NCI-H146 (cell line): ENCODE measurements around the gene KRT23.

Source experiments
- DNase-seq: peaks from one replicate; lab custom pipeline; 2025; lab: John Stamatoyannopoulos, UW

Gene KRT23, protein sequence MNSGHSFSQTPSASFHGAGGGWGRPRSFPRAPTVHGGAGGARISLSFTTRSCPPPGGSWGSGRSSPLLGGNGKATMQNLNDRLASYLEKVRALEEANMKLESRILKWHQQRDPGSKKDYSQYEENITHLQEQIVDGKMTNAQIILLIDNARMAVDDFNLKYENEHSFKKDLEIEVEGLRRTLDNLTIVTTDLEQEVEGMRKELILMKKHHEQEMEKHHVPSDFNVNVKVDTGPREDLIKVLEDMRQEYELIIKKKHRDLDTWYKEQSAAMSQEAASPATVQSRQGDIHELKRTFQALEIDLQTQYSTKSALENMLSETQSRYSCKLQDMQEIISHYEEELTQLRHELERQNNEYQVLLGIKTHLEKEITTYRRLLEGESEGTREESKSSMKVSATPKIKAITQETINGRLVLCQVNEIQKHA

DNA sequence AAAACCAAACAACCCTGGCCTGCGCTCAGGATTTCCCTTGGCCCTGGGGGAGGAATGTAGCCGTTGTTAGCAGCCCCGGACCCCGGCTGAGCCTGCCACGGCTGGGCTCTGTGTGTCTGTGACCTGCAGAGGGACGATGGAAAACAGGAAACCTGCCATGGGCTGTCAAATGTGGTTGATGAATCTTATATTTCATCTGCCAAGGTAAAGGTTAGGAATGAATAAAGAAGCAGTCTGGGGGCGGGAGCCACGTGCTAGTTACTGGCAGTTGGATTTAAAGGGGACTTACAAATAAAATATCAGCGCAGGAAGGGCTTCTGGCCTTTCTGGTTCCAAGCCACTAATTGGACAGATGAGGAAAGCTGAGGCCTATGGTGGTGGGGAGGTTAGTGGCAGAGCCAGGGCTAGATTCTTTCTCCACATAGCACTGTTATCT lies at the start of gene KRT23:
KRT23 (minus strand) TSS at position 263 of the 436 bp plus-strand sequence. CDS start 1,043 bp downstream, outside the sequence.
- no peak for DNase-seq

- DNase-seq, result no peak
These were observed 49.5 kb upstream of the KRT23 start for GRCh38 chr17:40986920-40987319.

DNA sequence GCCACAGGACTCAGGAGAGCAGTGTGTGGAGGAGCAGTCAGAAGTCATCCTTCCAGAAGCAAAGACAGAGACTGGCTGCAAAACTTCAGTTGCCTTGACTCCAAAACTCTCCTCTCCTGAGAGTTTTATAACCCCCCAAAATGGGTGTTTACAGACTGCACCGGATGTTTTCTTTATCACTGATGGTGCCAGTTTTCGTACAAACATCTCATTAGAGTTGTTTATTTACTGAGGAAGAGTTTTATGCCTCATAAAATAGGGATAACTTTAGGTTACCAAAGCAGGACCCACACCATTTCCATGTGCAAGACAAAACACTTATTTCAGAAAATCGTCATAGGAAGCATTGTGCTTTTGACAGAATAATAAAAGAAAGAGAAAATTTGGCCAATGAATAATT lies 46.8 kb upstream of the KRT23 start, which contains the start of gene KRT40:
KRT40 (minus strand) TSS at position 101 of the 400 bp plus-strand sequence; CDS start at position 48, 53 bp downstream.
- DNase-seq, result no peak

DNA sequence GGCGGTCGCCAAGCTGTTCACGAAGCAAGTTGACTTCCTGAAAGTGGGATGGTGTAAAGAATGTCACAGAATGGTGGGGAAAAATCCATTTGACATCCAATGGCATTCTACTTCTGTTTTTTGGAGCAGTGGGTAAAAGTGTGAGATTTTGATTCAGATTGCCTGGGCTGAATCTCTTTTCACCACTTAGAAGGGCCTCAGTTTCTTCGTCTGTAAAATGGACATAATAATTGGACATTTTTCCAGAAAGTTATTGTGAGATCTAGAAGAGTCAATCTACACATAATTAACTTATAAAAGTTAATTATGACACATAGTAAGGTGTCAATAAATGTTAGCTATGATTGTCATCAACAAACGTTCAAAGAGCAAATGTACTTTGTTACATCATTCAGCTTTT lies 43.7 kb upstream of the KRT23 start:
- no peak for DNase-seq

GRCh38 chr17:40980596-40980995 lies 43.1 kb upstream of the KRT23 start:
- peak; percentile 22 for DNase-seq

DNA sequence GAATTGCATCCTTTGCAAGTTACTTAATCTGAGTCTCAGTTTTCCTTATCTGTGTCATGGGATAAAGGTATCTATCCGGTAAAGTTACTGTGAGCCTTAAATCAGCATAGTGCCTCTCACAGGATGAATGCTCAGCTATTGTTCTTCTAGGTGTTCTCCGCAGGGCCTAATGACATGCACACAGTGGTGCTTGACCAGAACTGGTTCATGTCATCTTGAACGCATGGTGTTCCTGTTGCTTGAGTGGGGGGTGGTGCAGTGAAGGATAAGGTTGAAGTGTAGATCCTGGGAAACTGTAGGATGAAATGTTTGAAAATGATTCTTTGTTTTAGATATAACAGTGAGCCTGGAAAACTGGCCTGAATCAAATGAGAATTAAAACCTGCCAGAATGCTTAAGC lies 42.7 kb upstream of the KRT23 start:
- no peak for DNase-seq

DNA sequence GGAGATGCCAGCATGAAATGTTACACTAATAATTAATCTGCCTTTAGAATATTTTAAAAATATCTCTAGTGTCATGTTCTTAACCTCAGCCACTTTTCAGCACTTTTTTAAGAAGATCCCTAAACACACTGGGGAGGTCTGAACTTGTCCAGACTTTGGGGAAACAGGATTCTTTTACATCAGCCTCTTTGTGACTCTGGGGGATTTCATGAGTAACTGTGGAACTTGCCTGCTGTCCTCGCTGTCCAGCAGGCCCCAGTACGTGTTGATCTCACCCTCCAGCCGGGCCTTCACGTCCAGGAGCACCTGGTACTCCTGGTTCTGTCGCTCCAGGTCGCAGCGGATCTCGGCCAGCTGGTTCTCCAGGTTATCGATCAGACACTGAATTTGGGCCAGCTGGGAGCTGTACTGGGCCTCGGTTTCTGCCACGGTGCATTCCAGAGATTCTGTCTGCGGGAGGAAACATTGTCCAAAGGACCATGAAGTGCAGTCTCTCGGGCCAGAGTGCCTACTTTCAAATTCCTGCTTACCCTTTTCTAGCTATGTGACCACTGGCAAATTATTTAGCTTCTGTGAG lies 41.2 kb upstream of the KRT23 start:
- no peak for DNase-seq

DNA sequence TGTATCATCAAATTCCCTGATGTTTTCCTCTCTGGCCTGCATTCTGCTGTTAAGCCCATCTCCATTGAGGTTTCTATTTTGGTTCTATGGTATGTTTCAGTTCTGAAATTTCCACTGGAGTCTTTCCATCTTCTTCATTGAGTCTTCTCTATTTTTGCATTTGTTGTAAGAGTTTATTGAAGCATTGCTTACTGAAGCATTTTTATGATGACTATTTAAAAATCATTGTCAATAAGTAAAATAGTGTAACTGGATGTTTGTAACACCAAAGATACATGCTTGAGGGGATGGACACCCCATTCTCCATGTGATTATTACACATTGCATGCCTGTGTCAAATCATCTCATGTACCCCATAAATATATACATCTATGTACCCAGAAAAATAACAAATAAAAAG lies 38.1 kb upstream of the KRT23 start:
- DNase-seq, result no peak

- DNase-seq, result no peak
These were observed 36.9 kb upstream of the KRT23 start for GRCh38 chr17:40974366-40974765.

- no peak for DNase-seq
These were observed 30.1 kb upstream of the KRT23 start for GRCh38 chr17:40967582-40967981.

DNA sequence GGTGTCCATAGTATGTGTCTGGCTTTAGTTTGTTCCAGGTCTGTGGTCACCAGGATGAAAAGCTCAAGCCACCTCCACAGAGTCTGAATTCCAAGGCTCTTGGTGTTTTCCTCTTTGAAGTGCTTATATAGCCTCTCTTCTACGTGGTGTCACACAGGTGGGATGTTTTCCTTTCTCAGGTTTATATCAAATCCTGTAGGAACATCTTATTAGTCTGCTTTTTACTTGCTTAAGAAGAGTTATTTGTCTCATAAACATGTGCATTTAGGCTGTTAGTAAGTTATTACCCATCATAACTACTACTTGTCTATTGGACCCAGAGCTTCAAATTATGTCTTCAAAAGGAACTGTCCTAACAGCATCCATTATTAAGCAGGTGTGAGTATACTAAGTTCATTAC lies 29.4 kb upstream of the KRT23 start, which contains the start of gene KRT39:
KRT39 (minus strand) TSS at position 101 of the 400 bp plus-strand sequence; CDS start at position 9, 92 bp downstream.
- no peak for DNase-seq

- peak; percentile 3 for DNase-seq
These were observed 26.4 kb upstream of the KRT23 start for GRCh38 chr17:40963838-40964237.

GRCh38 chr17:40962059-40962561 lies 24.7 kb upstream of the KRT23 start:
- DNase-seq, result no peak

DNA sequence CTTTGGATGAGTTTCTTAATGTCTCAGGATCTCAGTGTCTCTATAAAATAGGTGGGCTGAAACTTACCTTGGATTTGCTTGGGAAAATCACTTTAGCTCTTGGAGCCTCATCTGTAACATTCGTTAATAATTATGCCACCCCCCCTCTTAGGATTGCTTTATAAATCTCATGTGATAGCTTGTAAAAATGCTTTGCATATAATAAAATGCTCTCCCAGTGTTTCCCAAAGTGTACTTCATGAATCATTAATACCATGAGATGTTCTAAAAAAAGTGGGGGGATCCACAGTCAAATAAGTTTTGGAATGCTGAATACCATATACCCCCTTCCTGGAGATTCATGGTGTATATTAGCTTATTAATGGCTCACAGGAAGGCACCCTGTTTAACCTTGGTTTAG lies 24.1 kb upstream of the KRT23 start:
- no peak for DNase-seq

GRCh38 chr17:40960144-40960543 lies 22.7 kb upstream of the KRT23 start:
- DNase-seq, result no peak

DNA sequence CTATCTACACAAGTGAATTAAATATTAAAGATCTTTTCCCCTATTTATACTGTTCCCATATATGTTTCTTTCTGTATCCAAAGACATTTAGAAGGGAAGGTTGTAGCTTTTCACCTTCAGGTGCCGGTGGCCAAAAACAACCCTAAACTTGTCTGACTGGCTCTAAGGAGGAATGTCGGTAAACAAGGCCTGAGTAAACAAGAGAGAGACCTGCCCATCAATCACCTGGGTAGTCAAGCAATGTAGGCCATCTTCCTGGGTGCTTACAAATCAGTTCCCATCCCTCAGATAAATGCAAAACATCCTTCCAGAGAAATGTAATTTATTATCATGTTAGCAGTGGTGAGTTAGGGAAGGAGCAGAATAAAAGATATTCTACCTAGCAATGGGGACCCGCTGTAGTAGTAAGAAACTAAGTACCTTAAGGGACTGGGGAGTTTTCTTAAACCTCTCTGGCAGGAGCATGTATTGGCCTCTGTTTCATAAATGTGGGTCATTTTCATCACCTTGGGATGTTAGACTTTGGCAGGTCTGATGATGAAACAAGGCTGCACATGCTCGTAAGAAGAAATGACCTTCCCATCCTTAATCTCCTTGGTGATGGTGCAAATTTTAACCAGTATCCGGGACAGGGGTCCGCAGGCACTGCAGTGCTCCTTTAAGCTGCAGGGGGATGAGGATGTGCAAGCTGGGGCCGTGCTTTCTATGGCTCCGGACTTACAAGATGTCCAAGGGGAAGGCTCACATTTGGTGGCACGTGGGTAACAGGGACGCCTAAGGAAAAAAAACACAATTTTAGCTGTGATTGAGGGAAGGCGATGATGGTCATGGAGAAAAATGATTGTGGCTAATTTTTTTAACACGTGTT lies 20.9 kb upstream of the KRT23 start:
- no peak for DNase-seq

DNA sequence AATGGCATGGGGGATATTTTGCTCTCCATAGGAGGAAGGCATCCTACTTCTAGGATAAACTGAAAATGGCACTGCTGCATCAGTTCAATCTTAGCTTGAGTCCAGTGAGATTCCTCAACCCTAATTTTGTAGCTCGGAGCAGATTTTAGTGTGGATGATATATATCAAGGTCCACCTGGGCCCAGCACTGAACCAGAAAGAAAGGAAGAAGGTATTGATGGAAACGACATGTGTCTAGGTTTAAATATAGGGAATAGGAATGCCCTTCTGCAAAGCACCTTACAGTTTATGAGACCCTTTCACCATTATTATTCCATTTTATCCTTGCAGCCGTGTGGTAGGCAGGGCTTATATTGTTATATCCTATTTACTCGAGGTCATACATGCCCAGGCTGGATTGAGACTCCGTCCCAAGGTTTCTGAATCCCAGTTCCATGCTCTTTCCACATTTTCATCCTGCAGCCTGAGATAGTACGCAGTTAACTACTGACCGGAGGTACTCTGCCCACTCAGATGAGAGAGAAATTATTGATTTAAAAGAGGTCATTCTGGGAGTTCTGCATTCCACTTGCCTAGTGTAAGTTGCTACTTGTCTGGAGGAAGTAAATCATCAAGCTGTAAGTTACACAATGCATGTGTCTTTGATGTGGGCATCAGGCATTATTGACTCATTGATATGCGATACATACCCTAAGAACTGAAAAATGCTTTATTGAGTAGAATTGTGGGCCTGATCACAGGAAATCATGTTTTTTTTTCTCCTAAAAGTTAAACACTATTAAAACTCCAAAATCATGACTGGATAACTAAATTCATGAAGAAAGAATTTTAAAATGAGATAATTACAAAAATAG lies 19.2 kb upstream of the KRT23 start:
- DNase-seq, result no peak

DNA sequence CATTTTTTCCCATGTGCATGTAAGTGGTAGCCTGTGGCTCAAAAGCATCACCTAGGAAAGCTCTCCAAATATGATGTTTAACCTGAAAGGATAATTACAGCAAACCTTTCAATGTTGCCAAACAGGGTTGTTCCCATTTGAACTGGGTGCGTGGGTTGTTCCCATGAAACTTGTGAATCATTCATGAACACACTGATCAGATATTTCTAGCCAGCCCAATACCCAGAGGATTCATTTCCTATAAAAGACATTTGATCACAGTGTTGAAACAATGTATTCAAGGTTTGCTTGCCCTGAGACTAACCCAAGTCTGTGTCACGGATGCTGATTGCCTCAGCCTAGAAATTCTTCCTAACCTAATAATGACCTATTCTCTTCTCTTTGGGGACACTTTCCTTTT lies 16.4 kb upstream of the KRT23 start:
- DNase-seq, result no peak

- no peak for DNase-seq
These were observed 15.2 kb upstream of the KRT23 start for GRCh38 chr17:40952661-40953060.

GRCh38 chr17:40952154-40952553 lies 14.7 kb upstream of the KRT23 start:
- no peak for DNase-seq

DNA sequence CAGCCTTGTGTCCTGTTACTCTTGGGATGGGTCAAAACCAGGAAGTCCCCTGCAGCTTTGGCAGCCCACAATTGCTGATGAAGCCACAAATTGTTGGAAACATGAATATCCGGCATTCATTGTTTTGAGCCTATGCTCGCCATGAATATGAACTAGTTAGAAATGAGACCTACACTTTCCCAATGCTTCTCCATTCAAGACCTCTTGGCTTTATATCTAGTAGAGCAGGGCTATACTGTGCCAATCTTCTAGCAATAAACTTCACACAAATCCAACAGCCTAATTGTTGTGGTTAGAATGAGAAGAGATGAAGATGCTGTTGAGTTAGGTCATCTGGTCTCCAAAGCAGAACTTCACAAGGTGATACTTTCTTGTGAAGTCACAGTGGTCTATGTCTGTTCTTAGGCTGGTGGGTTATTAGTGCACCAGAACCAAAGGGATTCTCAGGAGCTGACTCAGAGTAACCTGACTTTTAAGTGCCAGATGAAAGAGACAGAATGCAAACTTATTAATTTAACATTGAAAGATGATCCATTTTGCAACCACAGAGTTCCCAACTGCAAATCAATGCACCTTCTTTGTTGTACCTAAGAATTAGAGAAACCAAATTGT lies 13.7 kb upstream of the KRT23 start:
- no peak for DNase-seq
